Right renal pelvis (tissue), 4 donors: Measurements from ENCODE around the gene LYPD6B. TPM values are rescaled to one million over a fixed set of nuclear protein-coding genes. Genes with fewer than 3 reads are reported as not detected.

Experiments
- DNase-seq, 4 donors: peaks; one replicate each; pipeline ENCODE4 v3.0.0-alpha.2; 2013; ENCODE audit warnings: low read depth in 4 of 4, low spot score in 3 of 4, missing footprints in 1 of 4
- polyA plus RNA-seq, 4 donors: library from polyadenylated mRNA; unstranded; fragments of 120-200 nt; gene quantifications; one replicate each; pipeline ENCODE4 v1.2.1, GENCODE V29; 2013; ENCODE audit not compliant: insufficient read length in 4 of 4

The LYPD6B gene
- polyA plus RNA-seq: 10 to 100 TPM; 27.1 to 37.7 (median 28.9) TPM

GRCh38 chr2:149038442-149039212 lies at the start of gene LYPD6B:
TSS of gene LYPD6B (plus strand) at chr2:149038699. CDS start at chr2:149130949, 92,250 bp downstream.
- no peak for DNase-seq

GRCh38 chr2:148989882-148990493 lies 48.5 kb upstream of the LYPD6B start:
- DNase-seq: peak; percentile 51 to 80 (median 70)

GRCh38 chr2:148990968-148991367 lies 47.5 kb upstream of the LYPD6B start:
- DNase-seq: no peak

- no peak for DNase-seq
Measured at GRCh38 chr2:148992448-148992847, 46.1 kb upstream of the LYPD6B start.

GRCh38 chr2:148993351-148993750 lies 45.1 kb upstream of the LYPD6B start:
- no peak for DNase-seq

GRCh38 chr2:148994341-148994740 lies 44.2 kb upstream of the LYPD6B start:
- no peak for DNase-seq

- DNase-seq: no peak
Measured at GRCh38 chr2:148996805-148997204, 41.7 kb upstream of the LYPD6B start.

- DNase-seq: no peak
Measured at GRCh38 chr2:148998165-148998830, 40.2 kb upstream of the LYPD6B start.

- DNase-seq: no peak
Measured at GRCh38 chr2:148998831-148999200, 39.7 kb upstream of the LYPD6B start.

GRCh38 chr2:148999451-148999921 lies 39.0 kb upstream of the LYPD6B start:
- no peak for DNase-seq

GRCh38 chr2:149000158-149000938 lies 38.2 kb upstream of the LYPD6B start:
- DNase-seq: no peak

- DNase-seq: no peak
Measured at GRCh38 chr2:149001496-149001895, 37.0 kb upstream of the LYPD6B start.

GRCh38 chr2:149002378-149002890 lies 36.1 kb upstream of the LYPD6B start:
- DNase-seq: no peak

- DNase-seq: no peak
Measured at GRCh38 chr2:149002891-149003740, 35.4 kb upstream of the LYPD6B start.

GRCh38 chr2:149004836-149005235 lies 33.7 kb upstream of the LYPD6B start:
- no peak for DNase-seq

- no peak for DNase-seq
Measured at GRCh38 chr2:149005471-149006077, 32.9 kb upstream of the LYPD6B start.

- no peak for DNase-seq
Measured at GRCh38 chr2:149006883-149007543, 31.5 kb upstream of the LYPD6B start.

- no peak for DNase-seq
Measured at GRCh38 chr2:149008381-149008780, 30.1 kb upstream of the LYPD6B start.
